Left renal pelvis (tissue), 4 donors: ENCODE measurements around the gene CDC42BPA. TPM values are rescaled to one million over a fixed set of nuclear protein-coding genes. Genes with fewer than 3 reads are reported as not detected.
"Not testable (repeated sequence)": the region's sequence is repeated elsewhere in the genome, so short reads cannot be mapped to it uniquely, and the experiment has no call there.

Source experiments
- DNase-seq, 4 donors: peaks; one replicate each; pipeline ENCODE4 v3.0.0-alpha.2; 2013; ENCODE audit warnings: low read depth in 4 of 4, low spot score in 3 of 4
- polyA plus RNA-seq, 4 donors: library from polyadenylated mRNA; unstranded; fragments of 120-200 nt; gene quantifications; one replicate each; pipeline ENCODE4 v1.2.1, GENCODE V29; 2013; ENCODE audit not compliant: insufficient read length in 4 of 4

Gene CDC42BPA
- polyA plus RNA-seq, 4 donors = 36.1 to 45.4 (median 42.9) TPM

- DNase-seq = no peak
These were observed 312.0 kb downstream of the CDC42BPA start for GRCh38 chr1:227006226-227006796.

- DNase-seq = no peak
These were observed 313.5 kb downstream of the CDC42BPA start for GRCh38 chr1:227004796-227005195.

- no peak for DNase-seq
These were observed 315.1 kb downstream of the CDC42BPA start for GRCh38 chr1:227003165-227003564.

DNA sequence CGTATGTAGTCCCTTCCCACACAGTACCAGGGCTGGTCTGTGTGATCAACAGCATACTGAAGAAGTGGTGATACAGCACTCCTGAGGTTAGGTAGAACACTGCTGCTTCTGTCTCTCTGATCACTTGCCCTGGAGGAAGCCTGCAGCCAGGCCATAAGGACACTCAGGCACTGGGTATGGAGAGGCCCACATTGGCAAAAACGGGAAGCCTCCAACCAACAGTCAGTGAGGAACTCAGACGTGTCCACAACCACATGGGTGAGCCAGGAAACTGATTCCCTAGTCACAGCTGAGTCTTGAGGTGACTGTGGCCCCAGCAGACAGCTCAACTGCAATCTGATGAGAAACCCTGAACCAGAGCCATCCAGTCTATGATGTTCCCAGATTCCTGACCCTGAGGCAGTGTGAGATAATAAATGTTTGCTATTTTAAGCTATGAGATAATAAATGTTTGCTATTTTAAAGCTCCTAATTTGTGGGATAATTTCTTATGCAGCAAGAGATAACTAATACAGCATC, 315.7 kb downstream of the CDC42BPA start:
- no peak for DNase-seq

DNA sequence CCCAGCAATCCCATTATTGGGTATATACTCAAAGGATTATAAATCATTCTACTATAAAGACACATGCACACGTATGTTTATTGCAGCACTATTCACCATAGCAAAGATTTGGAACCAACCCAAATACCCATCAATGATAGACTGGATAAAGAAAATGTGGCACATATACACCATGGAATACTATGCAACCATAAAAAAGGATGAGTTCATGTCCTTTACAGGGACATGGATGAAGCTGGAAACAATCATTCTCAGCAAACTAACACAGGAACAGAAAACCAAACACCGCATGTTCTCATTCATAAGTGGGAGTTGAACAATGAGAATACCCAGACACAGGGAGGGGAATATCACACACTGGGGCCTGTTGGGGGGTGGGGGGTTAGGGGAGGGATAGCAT, 318.7 kb downstream of the CDC42BPA start:
- not testable (repeated sequence) for DNase-seq

- no peak for DNase-seq
These were observed 322.6 kb downstream of the CDC42BPA start for GRCh38 chr1:226995365-226996332.

- DNase-seq = no peak
These were observed 323.5 kb downstream of the CDC42BPA start for GRCh38 chr1:226994586-226995364.

DNA sequence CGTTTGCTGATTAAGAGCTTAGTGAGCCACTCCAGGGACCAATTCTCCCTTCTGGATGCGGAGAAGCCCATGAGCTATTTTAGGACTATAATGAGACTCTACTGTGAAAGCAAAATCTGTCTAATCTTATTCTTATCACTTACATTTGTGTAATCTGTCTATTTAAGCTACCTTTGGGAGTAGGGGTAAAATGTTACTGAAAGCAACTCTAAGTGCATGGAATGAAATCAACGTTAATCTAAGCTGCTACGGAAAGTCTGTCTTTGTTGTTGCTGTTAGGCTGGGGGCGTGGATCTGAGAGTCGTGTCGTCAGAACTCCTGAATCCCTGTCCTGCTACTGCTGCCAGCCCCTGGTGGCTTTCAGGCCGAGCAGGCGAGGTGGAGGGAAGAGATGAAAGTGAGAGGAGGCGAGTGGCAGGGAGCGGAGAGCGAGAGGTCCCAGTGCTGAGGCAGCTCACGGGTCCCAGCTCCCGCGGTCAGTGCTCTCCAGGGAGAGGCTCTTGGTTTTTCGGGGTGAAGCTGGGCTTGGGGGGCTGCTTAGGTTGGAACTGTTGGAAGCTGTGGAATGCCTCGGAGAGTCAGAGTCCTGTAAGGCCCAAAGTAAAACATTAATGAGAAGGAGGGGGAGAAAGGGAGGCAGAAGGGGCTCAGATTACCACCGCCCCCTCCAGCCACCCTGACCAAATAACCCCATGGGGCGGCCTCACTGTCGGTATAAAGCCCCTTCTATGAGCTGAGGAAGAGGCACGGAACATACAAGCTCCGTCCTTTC, 324.3 kb downstream of the CDC42BPA start:
- peak in 2 of 4 donors; percentile 17 to 38 for DNase-seq

DNA sequence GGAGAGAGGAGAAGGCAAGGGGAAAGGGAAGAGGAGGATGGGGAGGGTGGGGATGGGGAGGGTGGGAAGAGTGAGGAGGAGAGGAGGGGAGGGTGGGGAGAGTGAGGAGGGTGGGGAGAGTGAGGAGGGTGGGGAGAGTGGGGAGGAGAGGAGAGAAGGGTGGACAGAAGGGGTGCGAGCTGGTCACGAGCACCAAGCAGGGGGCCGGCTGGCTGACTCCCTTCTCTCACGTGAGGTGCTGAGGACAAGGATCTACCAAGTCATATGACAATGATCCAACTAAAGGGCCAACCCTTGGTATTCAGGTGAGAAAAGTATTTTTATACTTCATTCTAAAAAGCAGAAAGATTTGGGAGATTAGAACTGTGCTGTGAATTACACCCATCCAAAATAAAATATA, 326.4 kb downstream of the CDC42BPA start:
- DNase-seq = no peak

DNA sequence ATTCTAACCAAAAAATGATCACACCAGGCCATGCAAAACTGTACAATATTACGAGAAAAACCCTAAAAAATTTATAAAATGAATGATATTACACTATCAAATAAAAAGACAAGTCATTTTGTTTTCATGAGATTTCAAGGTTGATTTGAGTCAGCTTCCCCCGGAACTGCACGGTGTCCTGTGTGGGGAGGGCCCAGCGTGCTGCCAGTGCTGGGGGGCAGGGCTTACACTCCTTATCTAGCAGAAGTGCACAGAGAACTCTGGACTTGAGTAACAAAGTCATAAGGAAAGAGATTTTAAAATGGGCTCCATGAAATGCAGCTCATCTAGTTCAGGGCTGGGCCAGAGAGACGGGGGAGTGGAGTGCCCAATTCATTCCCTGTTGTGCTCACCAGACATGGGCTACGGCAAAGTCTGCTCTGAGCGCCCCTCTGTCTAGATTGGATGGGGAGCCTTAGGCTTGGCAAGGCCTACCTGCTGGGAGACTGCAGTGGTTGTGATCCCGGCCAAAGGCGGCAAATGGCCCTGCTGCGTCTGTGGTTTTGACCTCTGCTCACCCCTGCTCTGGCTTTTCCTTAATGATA, 328.1 kb downstream of the CDC42BPA start:
- DNase-seq = no peak

DNA sequence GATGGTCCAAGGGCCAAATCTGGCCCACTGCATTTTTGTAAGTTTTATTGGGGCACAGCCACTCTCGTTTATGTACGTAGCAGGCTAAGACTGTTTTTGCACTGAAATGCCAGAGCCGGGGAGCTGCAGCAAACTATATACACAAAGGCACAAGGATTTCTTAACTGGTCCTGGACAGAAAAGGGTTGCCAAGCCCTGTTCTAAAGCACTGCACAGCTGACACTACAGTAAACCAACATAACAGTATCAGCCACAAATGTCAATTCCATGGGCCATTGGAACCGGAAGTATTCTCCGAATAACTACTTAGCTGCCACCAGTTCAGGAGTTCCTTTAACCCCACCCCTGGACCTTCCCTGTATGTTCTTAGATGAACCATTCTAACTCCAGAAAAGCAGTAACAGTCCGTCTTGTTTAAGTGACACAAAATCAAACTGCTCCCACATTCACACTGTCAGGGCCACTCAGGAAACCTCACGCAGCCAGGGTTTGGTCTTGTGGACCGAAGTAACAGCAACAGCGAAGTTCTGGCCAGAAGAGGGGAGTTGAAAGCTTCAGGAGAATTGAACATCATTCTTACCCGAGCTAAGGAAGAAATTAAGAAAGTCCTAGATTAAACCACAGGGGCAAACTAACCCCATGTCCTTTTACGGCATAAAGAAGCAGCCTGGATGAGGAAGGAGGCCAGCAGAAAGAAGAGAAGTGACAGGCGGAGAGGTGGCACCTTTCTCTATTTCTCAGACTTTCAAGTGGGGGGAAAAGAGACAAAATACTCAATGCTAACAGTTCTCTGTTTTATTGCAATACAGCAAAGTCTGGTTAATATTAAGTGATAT, 329.0 kb downstream of the CDC42BPA start:
- no peak for DNase-seq

DNA sequence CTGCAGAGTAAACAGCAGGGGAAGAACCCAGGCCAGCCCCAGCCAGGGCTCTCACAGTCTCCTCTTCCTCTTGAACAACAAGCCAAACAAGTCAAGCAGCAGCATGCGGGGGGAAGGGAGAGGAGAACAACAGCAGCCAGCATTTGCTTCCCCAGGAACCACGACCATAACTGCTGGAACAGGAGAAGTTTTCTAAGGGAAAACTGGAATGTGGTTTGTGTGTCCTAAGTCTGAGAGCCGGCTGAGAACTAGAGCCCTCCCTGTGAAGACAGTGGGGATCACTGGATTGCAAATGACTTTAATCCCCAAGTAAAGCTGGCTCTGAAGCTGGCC, 330.0 kb downstream of the CDC42BPA start:
- no peak for DNase-seq

DNA sequence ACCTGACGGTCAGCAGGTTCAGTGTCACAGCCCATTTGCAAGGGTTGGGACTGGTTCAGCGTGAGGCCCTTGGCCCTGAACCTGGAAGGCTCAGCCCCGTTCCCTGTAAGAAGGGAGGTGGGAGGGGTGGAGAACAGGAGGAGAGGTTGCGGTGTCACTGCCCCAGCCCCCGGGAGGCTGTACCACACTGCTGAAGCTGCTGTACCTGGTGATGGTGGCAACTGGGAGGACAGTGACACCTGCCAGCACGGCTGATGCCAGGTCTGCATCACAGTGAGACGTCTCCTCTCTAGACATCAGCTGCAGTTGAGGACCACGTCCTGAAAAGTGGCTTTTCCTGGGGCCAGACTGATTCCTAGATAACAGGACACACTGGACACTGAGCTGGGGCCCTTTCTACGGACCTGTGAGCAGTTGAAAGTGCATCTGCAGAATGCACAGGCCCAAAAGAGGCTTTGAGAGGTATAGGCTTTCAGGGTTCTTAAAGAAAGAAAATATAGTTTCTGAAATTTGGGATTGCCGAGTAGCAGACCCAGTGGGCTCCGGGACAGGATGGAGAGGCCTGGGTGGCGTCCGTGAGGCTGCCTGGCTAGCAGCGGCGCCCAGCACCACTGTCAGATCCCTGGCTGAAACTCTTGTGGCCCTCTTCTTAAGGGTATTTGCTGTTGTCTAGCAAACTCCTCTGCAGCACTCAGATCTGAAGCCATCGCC, 330.5 kb downstream of the CDC42BPA start:
- DNase-seq = no peak

DNA sequence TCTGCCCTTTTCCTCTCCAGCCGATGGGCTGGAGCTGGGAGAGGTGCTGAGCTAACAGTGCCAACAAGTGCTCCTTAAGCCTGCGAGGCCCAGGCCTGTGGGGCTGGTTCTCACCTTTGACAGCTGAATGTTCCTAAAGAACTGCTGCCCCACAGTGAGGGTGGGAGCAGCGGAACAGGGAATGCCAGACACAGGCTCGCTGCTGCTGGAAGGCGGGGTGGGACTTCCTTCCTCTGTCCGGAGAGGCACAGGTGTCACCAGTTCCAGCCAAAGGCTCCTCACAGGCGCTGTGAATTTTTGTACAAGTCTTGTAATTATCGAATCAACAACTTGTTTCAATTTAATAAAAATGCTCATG, 331.1 kb downstream of the CDC42BPA start:
- no peak for DNase-seq

DNA sequence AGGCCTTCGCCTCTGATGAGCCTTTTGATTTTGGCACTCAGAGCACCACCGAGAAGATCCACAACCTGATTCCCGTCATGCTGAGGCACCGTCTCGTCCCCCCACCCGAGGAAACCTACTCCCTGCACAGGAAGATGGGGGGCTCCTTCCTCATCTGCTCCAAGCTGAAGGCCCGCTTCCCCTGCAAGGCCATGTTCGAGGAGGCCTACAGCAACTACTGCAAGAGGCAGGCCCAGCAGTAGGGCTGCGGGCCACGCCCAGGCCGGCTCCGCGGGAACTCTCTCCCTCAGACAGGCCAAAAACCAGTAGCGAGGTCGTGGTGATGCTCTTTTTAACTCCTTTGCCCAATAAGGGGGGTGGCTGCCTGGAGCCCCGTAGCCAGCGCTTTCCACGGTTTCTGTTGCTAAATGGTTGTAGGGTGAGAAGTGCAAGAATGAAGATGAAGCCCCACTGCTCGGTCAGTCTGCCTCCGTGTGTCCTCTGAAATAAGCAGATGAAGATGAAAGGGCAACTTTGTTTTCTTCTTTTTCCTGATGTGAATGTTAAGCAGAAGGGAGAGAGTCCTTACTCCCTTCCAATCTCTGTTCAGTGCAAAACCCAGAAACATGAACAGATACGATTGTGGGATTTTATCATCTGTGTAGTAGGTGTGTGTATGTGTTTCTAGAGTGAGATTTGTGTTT, 331.7 kb downstream of the CDC42BPA start:
- DNase-seq = no peak

- DNase-seq = no peak
These were observed 332.3 kb downstream of the CDC42BPA start for GRCh38 chr1:226985839-226986463.

DNA sequence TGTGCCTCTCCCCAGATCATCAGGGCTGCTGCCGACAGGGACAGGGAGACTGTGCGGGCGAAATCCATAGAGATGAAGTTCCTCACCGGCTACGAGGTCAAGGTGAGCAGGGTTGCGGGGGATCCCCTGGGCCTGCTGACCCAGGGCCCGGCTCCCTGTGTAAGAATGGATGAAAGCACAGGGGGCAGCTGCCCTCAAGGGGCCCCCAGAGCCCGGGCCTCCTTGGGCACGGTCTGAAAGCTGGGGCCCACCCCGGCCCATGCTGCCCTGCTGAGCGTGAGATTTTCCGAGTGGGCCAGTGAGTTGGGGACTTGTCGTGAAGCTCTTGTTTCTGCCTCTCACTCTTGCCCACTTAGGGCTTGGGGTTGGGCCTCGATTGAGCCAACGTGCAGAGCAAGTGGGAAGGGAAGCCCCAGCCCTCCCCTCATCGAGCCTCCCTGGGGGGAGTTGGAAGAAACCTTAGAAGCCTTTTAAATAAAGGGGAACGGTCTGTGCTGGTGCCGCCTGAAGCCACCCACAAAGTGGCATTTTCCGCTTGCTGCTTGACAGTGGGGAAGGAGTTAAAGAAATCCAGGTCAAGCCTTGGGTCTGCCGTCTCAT, 333.0 kb downstream of the CDC42BPA start:
- no peak for DNase-seq
